Medulla oblongata (tissue), 1 donor: ENCODE results near the gene PLSCR1.
A peak's percentile ranks its signal among the peaks of the same experiment; 100 is the strongest.

Experiments used
- DNase-seq: peaks from one replicate; pipeline ENCODE4 v3.0.0-alpha.2; 2015; ENCODE audit errors: extremely low spot score

The PLSCR1 gene

GRCh38 chr3:146473726-146474125 lies 70.7 kb downstream of the PLSCR1 start:
- no peak for DNase-seq

GRCh38 chr3:146472611-146473010 lies 71.8 kb downstream of the PLSCR1 start:
- no peak for DNase-seq

- DNase-seq, result no peak
Measured at GRCh38 chr3:146471012-146471411, 73.4 kb downstream of the PLSCR1 start.

- DNase-seq, result no peak
Measured at GRCh38 chr3:146470425-146470990, 73.9 kb downstream of the PLSCR1 start.

GRCh38 chr3:146469150-146470017 lies 75.0 kb downstream of the PLSCR1 start, which contains the start of gene PLSCR2:
Gene PLSCR2 (minus strand): TSS chr3:146469561. CDS start chr3:146459904, 9,657 bp downstream.
- peak; percentile 58 for DNase-seq

- DNase-seq, result no peak
Measured at GRCh38 chr3:146468671-146469149, 75.7 kb downstream of the PLSCR1 start.

GRCh38 chr3:146468234-146468633 lies 76.2 kb downstream of the PLSCR1 start:
- peak; percentile 49 for DNase-seq

- DNase-seq, result no peak
Measured at GRCh38 chr3:146466604-146467003, 77.8 kb downstream of the PLSCR1 start.

GRCh38 chr3:146465693-146466465 lies 78.5 kb downstream of the PLSCR1 start:
- DNase-seq, result no peak
